Measurements from ENCODE around the gene RPAP3. TPM values are rescaled to one million over a fixed set of nuclear protein-coding genes. Genes with fewer than 3 reads are reported as not detected.

Gene RPAP3
- total and polyA plus RNA-seq, 9 of the 15 experiments (the other 6 are each of a cell fraction or from before 2014, with no cell fraction given): 40.0 to 92.1 (median 54.1) TPM

- TF ChIP-seq CLOCK (CRISPR knock-in tag; IDR thresholded peaks at IDR 0.05; ENCODE audit: borderline replicate concordance): no peak
- TF ChIP-seq ARID3B (CRISPR knock-in tag; IDR thresholded peaks at IDR 0.05; ENCODE audit: borderline replicate concordance): no peak
- no peak for TF ChIP-seq HDGF (IDR thresholded peaks at IDR 0.05)
- TF ChIP-seq SETDB1 (IDR thresholded peaks at IDR 0.05; ENCODE audit: low read length): no peak
- no peak for TF ChIP-seq HOXB6 (CRISPR knock-in tag; IDR thresholded peaks at IDR 0.05; ENCODE audit: borderline replicate concordance)
- TF ChIP-seq ZNF354B (CRISPR knock-in tag; IDR thresholded peaks at IDR 0.05): no peak
- 0 out of 2 replicates have a peak, but pooled peaks have one; percentile 37 for TF ChIP-seq ZNF589 (CRISPR knock-in tag; IDR thresholded peaks at IDR 0.05; ENCODE audit: low read depth)
- TF ChIP-seq ATF3 (IDR thresholded peaks at IDR 0.05): peak; percentile 87
- no peak for TF ChIP-seq ATF3 (CRISPR knock-in tag; conservative IDR thresholded peaks at IDR 0.05)
- TF ChIP-seq RBM39 (optimal IDR thresholded peaks at IDR 0.05; ENCODE audit: low read depth, low read length): no peak
- TF ChIP-seq POLR2AphosphoS2 (IDR thresholded peaks at IDR 0.05; ENCODE audit: low read length): peak; percentile 56; the same call in 1 of the 2 replicates
- no peak for TF ChIP-seq KHSRP (IDR thresholded peaks at IDR 0.05)
- 0 out of 4 replicates have a peak, but pooled peaks of 1 of the 2 experiments have one; percentile 5 for TF ChIP-seq TBL1XR1 (IDR thresholded peaks at IDR 0.05; ENCODE audit: low read length in 2 of 2)
- no peak for TF ChIP-seq ZC3H11A (IDR thresholded peaks at IDR 0.05; ENCODE audit: low read depth, low read length)
- peak in 1 of 2 experiments; percentile 29 for TF ChIP-seq AFF1 (IDR thresholded peaks at IDR 0.05; ENCODE audit: low read depth in 1 of 2, partially characterized antibody in 2 of 2)
- peak; percentile 21 to 64; a peak in 2 of 4 replicates for TF ChIP-seq FOXA3 (CRISPR knock-in tag; conservative IDR thresholded peaks at IDR 0.05 in 1 of 2, IDR thresholded peaks at IDR 0.05 in 1 of 2)
- TF ChIP-seq POLR2AphosphoS5 (IDR thresholded peaks at IDR 0.05; ENCODE audit: control insufficient read depth, insufficient read depth, low read depth, low read length): peak; percentile 95
- TF ChIP-seq TGIF2 (CRISPR knock-in tag; IDR thresholded peaks at IDR 0.05): no peak
These were observed at the start of gene RPAP3 (continued) for GRCh38 chr12:47705566-47706425.

Measured in K562 (cell line).